ENCODE data around the gene RASL12.
A peak's percentile ranks its signal among the peaks of the same experiment; 100 is the strongest.
"Not testable (repeated sequence)": the region's sequence is repeated elsewhere in the genome, so short reads cannot be mapped to it uniquely, and the experiment has no call there.

RASL12 gene

DNA sequence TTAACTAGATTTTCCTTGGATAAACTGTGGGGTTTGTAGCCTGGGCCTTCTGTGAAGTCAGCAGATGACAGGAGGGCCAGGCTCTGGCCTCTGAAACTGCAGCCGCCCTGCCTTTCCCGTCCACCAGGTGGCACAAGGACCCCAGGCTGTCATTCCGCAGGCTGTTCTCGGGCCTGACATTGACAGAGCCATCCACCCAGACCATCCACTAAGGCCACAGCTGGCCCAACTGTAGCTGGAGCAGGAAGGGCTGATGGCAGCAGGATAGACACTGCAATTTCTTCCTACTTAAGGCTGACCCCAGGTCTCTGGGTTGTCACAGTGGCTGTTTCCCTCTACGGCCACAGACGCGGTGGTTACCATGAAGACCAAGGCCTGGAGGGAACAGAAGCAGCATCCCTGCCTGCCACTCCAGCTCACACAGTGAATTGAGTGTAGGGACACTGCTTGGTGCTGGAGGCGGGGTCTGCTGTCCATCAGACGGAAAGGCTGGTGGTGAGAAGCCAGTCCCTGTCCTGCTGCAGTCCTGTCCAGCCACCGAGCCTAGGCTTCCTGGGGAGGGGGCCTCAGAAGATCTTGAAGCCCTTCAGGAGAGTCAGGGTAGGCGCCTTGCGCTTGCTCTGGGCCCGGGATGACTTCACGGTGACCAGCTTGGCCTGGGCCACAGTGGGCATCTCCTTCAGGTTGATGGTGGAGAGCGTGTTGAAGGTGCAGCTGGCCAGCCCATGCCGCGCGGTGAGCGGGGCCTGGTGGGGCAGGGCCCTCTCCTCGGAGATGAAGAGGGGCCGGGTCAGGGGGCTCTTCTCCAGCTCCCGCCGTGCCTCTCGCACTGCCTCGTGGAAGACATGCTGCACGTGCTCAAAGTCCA is 13.2 kb downstream of the RASL12 start:
- peak; percentile 90 for DNase-seq

DNA sequence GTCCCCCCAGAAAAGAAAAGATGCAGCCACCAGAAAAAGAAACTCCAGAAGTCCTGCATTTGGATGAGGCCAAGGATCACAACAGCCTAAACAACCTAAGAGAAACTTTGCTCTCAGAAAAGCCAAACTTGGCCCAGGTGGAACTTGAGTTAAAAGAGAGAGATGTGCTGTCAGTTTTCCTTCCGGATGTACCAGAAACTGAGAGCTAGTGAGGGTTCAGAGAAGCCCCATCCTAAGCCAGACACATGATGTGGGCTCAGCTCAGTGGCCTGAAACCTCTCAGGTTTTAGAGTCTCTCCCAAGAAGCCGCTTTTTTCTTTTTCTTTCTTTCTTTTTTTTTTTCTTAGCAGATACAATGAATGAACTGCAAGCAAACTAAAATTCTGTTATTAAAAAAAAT is 14.8 kb downstream of the RASL12 start:
- DNase-seq = no peak

DNA sequence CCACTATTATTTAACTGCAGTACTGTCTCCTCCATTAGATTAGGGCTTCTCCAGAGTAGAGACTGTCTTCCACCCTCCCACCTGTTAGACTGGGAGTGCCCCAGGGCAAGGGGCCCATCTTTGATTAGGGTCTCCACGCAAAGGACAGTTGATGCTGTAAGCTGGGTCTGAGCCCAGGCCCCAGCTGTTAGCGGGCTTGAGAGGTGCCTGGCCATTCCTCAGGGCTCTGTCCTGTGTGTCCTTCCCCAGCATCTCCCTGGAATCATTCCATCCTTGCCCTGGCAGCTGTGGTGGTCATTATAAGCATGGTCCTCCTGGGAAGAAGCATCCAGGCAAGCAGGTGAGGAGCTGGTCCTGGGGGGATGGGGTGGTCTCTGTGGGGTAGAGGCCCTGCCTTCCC is 16.5 kb downstream of the RASL12 start:
- DNase-seq = no peak

DNA sequence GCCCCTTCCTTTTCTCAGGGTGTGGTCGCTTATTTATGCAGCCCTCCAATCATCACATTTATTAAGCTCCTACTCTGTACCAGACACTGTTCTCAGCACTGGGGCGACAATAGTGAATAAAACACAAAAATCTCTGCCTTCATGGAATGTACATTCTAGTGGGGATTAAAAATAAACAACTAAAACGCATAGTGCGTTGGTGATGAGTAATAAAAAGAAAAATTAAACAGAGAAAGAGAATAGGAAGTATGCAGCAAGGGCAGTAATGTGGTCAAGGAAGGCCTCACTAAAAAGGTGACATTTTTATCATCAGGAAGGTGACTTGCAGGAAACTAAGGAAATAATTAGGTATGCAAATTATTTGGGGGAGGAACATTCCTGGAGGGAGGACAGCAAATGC is 17.5 kb downstream of the RASL12 start:
- DNase-seq = no peak

DNA sequence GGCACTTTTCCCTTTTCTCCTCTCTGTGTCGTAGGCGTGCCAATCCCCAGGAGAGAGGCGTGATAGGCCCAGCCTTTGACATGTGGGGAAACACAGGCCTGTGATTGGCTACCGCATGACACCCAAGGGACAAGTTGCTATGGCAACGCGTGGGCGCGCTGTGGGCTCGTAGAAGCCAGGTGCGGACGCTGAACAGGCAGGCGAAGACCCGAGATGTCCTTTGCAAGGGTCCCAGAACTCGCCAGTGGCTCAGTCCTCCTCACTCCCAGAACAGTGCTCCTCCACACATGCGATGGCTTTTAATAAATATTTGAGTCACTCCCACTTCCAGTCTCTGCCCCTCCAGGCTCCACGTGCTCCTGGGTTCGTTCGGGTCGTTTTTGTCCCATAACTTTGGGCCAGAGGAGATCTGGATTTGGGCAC is 18.4 kb downstream of the RASL12 start:
- DNase-seq = peak; percentile 94

DNA sequence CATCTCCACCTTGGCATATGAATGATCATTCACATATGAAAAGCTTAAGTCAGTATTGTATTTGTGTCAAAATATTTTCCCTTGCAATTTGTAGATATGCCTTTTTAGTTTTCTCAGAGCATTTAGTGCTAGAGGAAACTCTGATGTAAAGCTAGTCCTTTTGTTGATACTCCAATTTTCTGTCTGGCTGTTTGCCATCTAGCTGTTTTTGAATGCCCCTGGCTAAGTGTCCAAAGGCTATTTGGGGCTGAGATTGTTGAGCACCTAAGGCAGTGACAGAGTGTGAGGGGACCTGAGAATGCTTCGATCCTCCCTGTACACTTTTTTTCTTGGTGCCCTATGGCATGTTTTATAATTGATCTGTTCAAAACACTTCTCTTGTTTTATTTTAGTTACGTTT is 19.6 kb downstream of the RASL12 start:
- DNase-seq = no peak

DNA sequence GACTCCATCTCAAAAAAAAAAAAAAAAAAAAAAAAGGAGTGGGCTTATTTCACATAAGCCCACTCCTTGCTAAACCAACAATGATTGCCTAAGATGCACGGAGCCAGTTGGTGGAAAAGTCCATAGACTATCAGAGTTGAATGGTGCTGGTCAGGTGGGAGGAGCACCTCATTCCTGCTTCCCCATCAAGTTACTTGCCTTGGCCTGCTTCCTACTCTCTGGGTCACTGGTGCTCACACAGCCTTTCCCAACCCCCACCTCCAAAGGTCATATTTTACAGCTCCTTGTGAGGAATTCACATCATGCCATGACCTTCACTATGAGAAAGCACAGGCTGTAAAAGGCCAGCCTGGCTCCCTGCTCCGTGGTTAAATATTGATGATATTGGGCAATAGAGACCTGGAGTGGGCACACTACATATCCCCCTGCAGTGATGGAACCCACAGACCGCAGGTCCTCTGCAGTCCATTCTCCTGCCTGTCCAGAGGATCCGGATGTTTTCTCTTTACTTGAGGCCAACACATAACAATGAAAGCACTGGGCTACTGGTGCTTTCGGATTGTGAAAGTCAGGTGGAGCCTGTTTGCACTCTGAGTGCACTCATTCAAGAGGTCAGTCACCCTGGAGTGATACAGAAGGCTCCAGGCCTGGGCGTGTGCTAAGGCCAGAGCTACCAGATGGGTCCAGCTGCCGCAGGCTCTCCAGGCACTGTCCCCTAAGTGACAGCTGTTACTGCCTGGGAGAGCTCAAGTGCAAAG is 22.9 kb downstream of the RASL12 start, which contains the start of gene SLC51B:
Gene SLC51B, plus strand, starts transcription at position 664 of the 758 bp plus-strand sequence. CDS start 4,618 bp downstream, outside the sequence.
- peak; percentile 48 for DNase-seq

DNA sequence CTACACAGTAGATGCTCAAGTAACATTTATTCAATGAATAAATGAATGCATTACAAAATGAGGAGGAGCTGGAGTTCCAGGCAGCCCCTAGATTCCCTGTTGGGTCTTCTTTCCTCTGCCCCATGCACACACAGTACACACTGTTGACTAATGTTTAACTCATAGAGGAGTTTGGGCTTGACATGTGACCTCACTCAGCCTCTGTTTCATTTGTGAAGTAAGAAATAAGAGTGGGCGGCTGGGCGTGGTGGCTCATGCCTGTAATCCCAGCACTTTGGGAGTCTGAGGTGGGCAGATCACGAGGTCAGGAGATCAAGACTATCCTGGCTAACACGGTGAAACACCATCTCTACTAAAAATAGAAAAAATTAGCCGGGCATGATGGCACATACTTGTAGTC is 23.6 kb downstream of the RASL12 start:
- not testable (repeated sequence) for DNase-seq

DNA sequence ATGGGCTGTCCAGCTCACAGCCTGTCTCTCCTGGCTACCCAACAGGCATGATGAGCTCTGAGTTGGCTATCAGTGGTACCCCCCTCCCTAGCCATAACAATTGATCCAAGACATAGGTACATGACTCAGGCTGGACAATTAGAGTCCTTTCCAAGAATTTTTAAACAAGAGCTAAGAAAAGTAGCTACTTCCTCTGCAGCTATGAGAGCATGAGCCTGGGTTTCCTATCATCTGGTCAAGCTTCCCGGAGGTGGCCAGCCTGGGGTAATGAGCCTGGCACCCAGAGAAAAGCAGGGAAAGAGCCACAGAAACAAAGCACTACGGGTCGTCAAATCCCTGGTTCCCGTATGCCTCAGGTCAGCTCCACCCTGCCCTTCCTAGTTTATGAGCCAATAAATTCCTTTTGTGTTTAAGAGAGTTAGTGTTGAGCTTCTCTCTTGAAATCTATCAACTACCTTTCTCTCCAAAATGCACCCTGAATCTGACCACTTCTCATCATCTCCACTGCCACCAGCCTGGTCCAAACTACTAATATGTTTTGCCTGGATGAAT is 24.9 kb downstream of the RASL12 start:
- no peak for DNase-seq

DNA sequence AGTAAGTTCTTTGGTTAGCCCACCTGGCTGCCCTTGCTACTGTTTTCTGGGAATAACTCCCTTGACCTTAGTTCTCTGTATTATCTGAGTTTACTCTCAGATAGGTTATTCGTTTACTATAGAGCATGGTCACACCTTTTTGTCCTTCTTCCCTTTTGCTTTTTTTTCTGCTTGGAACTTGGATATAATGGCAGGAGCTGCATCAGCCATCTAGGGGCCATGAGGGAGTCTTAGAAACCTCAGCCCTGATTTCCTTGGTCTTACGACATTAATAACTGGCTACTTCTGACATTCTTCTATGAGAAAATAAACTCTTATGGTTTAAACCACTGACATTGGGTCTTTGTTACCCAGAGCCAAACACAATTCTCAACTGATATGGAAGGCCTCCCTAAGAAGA is 26.0 kb downstream of the RASL12 start:
- no peak for DNase-seq

DNA sequence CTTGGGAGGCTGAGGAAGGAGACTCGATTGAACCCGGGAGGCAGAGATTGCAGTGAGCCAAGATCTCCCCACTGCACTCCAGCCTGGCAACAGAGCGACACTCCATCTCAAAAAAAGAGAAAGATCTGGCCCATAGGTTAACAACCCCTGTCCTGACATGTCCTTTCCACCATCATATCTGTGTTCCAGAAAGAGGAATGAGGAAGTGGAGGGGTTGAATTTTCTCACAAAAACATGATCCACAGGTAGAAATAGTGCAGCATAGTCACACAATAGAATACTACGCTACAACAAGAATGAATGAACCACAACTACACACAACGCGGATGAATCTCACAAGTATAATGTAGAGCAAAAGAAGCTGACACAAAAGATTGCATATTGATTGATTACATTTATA is 27.3 kb downstream of the RASL12 start:
- DNase-seq = no peak

DNA sequence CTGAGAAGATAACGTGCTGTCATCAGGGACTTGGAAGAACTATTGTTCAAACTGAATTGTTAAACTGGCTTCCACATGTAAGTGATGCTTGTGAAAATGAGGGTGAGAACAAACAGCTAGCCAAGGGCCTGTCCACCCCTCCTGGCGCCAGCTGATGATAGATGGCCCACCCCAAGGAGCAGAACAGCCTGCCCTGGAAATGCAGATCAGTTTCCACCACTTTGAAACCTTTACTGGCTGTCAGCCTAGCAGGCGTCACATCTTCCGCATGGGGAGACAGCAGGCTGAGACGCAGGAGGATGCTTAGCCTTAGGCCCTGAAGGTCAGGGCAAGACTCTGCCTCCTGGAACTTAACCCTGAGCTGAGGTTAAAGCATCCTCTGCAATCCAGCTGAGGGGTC is 29.0 kb downstream of the RASL12 start:
- no peak for DNase-seq

DNA sequence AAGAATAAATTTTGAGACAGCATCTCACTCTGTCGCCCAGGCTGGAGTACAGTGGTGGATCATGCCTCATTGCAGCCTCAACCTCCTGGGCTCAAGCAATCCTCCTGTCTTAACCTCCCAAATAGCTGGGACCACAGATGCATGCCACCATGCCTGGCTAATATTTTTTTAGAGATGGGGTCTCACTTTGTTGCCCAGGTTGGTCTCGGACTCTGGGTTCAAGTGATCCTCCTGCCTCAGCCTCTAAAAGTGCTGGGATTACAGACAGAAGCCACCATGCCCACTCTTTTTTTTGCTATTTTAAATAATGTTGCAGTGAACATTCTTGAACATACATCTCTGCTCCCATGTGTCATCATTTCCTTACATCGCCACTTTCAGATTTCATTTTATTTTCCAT is 29.4 kb downstream of the RASL12 start:
- no peak for DNase-seq

DNA sequence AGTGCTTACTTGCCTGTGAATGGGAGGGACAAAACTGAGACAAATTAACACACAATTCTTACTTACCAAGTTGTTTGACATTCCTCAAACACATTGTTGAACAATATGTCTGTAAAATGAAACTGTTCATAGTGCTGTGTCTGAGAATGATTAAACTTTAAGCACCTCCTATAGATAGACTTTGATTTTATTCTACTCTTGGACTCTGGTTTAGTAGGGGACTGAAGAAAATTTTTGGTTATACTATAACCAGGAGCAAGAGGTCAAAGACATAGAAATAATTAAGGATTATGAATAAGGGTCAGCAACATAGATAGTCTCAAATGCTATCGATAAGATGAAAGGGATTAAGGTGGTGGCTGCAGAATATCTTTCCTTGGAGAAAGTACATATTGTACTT is 30.5 kb downstream of the RASL12 start:
- no peak for DNase-seq

DNA sequence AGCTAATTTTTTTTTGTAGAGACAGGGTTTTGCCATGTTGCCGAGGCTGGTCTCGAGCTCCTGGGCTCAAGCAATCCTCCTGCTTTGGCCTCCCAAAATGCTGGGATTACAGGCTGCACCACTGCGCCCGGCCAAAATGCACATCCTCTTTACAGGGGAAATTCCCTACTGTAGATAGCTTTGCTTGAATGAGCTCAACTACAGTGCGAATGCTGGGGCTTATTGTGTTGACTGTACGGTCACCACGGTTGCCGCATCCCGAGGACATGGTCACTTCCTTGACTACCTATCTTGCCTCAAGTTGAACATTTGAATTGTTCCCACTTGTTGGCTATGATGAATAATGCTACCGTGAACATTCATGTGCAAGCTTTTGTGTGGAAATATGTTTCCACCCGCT is 33.1 kb downstream of the RASL12 start:
- no peak for DNase-seq

DNA sequence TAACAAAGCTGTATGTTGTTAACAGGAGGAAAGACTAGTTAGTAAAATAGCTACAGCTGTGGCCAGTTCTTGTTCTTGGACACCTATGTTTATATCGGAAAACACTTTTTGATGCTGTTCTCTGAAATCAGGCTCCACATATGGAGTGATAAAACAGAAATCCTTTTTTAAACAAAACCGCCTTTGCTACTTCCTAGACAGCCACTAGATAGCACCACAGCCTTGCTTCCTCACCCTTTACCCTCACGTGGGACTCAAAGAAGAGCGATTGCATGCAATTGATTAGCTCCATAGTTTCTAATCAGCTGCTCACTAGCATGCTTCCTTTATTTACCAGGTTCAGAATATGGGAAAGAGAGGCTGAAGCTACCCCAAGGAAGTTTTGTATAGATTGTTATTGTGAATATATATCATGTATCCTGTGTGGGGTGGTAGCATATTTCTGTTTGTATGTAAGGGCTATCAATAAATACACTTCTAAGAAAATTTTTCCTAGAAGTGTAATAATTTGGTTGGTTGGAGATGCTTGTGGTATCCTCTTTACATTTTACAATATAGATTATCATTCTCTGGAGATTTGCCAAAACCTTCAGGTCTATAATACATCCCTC is 34.0 kb downstream of the RASL12 start:
- no peak for DNase-seq

DNA sequence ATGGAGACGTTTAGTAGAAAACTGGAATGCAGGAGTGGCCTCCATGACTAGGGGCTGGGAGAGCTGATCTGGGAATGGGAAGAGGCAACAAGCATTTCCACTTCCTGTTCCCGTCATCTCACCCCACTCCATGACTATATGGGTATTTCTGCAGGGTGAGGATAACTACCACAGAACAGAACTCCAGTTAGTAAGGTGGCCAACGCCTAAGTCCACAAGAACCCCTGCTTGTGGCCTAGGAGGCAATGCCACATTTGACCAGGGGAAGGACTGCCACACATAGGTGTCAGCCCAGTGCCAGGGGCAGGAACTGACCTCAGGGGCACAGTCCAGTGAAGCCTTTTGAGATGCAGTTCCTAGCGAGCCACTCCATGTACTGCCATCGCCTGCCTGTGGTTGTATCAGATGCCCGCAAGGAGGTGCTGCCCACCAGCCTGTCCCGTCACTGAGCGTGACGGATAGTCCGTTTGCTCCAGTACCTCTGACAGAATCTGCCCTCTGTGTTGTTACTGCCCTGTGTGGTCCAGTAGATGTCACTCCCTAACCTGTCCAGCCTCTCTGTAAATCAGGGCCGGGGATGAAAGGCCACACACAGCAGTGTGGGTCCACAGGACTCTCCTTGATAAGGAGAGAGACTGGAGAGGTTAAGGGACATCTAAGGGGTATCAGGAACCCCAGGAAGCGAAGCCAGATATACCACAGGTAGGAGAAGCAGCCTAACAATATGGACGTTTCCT is 34.8 kb downstream of the RASL12 start:
- DNase-seq = peak; percentile 96

DNA sequence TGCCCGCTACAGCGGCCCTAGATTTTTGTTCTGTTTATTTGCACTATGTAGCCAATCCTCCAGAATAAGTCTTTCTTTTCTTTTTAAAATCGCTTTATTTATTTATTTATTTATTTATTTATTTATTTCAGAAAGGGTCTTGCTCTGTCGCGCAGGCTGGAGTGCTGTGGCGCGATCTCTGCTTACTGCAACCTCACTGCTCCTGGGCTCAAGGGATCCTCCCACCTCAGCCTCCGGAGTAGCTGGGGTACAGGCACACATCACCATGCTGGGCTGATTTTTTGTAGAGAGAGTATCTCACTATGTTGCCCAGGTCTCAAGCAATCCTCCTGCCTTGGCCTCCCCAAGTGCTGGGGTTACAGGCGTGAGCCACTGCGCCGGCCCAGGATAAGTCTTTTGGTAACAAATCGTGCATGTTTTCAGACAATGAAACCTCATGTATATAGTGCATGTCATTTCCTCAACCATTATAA is 38.0 kb downstream of the RASL12 start:
- DNase-seq = no peak

DNA sequence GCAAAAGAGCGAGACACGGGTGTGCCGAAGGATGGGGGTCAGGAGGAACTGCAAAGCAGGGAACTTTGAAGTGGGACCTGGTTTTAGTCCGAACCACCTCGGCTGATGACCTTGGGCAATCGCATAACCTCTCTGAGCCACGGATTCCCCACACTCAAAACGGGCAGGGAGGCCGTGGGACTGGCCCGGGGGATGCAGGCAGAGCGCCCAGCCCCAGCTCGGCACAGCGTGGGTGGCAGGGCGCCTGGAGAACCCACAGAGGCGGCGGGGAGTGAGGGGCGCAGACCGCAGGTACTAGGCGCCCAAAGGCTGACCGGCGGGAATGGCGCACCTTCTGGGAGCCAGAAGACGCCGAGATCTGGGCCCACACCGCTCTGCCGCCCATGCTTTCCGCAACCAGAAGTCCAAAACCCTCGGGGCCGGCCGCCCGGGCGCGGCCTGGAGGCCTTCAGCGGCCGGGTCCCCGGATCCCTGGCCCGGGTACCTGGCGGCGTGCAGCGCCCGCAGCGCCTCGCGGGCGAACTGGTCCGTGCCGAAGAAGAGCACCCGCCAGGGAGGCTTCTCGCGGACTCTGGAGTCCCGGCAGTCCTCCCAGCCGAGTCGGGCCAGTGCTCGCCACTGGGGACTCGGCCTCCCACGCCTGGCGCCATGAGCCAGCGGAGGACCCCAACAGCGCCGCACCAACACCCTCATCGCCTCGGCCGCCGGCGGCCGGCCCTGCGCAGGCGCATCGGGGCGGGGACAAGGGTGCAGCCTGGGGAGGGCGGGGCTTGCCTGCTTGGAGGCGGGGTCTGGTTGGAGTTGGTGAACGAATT is 38.7 kb downstream of the RASL12 start, which contains the start of gene MTFMT:
Gene MTFMT, minus strand, starts transcription at position 719 of the 815 bp plus-strand sequence. Its CDS starts 26 bp downstream, at position 693.
- peak; percentile 91 for DNase-seq

DNA sequence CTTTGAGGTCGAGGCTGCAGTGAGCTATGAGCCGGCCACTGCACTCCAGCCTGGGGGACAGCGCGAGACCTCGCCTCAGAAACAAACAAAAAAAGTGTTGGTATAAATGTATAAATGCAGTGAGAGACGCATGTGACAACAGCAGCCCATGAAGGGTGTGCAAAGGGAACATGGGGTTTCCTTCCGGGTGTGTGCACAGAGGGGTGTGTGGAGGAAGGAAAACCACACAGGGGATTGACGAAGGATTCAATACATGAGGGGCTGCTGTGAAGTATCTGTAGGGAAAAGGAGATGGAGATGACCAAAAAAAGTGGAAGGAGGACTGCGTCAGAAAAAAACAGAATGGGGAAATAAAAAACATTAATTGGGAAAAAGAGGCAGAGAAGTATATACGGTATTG is 39.5 kb downstream of the RASL12 start:
- DNase-seq = no peak

DNA sequence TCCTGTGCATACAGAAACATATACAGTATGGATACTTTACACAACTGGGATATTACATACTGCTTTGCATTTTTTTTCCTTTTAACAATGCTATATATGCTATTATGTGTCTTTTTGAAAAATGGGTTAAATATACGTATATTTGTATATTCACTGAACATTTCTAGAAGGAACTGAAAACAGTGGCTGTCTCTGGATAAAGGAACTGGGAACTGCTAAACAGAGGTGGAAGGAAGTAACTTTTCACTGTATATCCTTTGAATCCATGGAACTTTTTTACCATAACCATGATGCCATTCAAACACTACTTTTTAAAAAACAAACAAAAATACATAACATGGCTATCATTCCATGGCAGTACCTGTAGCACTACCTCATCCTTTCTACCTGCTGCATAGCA is 40.2 kb downstream of the RASL12 start:
- DNase-seq = no peak
